NOMO-1 treated with DMSO at 0.1 percent for 48 hours (cell line): ENCODE data around the gene SNTB2.
A peak's percentile ranks its signal among the peaks of the same experiment; 100 is the strongest.
"Not testable (repeated sequence)": the region's sequence is repeated elsewhere in the genome, so short reads cannot be mapped to it uniquely, and the experiment has no call there.

Experiments used
- DNase-seq: peaks from one replicate; lab custom pipeline; 2025; ENCODE audit not compliant: unreplicated experiment; lab: John Stamatoyannopoulos, UW

The SNTB2 gene

DNA sequence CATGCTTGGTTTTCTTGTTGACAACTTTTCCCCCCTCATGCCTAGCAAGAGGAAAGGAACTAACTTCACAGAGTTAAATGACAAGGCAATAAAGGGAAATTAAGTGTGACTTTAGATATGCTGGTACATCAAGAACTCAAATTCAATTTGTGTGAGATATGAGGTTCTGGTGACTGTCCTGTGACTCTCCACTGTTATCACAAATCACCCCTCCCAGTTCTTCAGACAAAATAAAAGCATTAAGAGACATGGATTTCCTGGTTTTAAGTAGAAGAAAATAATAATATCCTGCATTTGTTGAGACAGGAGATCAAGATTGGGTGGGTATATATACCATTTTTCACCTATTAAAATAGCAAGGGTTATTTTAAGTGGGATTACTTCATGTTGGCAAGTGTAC lies 46.2 kb downstream of the SNTB2 start:
- no peak for DNase-seq

DNA sequence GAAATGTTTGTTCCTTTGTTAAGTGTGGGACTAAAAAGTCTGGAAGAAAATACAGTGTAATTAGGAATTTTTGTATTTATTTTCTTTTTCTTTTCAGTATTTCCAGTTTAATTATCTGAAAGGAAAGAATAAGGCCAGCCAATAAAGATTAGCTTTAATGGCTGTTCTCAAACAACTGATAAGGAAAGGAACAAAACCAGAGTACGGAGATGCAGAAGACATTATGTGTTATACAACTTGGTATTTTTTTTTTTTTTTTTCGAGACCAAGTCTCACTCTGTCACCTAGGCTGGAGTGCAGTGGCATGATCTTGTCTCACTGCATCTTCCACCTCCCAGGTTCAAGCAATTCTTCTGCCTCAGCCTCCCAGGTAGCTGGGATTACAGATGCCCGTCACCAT lies 47.5 kb downstream of the SNTB2 start:
- DNase-seq = no peak

DNA sequence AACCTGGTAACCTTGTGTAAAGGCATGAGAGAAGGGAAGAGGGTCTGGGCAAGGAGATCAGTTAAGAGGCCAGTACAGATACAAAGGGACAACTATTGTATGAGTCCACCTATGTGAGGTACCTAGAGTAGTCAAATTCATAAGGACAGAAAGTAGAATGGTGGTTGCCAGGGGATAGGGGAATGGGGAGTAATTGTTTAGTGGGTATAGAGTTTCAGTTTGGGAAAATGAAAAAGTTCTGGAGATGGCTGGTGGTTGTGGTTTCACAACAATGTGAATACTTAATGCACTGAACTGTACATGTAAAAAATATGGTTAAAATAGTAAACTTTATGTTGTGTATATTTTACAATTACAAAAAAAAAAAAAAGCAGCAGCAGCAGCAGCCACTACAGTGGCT lies 49.4 kb downstream of the SNTB2 start:
- DNase-seq = no peak

DNA sequence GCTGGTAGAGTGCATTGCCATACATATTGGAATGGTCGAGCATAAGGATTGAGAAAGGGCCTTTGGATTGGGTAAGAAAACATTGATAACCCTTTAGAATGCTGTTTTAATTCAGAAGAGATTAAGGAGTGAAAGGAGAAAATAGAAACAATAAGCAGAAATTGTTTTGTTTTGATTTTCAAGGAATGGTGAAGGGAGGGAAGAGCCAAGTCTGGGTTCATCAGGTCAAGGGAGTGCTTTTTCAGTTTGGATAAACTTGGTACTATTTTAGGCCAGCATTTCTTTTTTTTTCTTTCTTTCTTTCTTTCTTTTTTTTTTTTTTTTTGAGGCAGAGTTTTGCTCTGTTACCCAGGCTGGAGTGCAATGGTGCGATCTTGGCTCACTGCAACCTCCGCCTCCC lies 50.3 kb downstream of the SNTB2 start:
- DNase-seq = no peak

DNA sequence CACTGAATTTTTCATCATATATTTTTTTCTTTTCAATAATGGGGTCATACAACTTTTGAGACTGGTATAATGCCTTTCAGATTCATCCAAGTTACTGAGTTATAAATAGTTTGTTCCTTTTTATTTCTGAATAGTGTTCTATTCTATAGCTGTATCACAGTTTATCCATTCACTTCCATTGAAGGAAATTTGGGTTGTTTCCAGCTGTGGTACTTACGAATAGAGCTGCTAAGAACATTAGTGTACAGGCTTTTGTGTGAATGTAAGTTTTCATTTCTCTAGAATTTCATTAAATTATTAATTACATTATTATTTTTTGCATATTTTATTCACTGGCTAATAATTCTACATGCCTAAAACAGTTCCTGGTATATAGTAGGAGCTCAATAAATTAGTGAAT lies 52.9 kb downstream of the SNTB2 start:
- no peak for DNase-seq

DNA sequence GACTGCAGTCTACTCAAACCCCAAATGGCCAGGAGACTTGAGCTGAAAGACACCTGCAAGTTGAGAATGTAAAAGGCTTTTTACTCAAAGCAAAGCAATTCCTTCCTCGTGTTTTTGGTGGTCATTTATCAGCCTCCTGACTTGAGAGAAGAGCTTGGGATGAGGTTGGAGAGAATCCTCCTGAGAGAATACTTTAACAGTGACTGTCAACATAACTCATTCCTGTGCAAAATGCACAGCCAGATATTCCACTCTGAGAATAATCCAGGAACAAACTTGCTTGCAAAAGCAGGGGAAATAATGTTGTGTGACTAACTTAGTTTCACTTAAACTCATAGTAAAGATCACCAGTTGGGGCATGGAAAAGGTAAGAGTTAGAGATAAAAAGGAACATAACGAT lies 53.4 kb downstream of the SNTB2 start:
- no peak for DNase-seq

DNA sequence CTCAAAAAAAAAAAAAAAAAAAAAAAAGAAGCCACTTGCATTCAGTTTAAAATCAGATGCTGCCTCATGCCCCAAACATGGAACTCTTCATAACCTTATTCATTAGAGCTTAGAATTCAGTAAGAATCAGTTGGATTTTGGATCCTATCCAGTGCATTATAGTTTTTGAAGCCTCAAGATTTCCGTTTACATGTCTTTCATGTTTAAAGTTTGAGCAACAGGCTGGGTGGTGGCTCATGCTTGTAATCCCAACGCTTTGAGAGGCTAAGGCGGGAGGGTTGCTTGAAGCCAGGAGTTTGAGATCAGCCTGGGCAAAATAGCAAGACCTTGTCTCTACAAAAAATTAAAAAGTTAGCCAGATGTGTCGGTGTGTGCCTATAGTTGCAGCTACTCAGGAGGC lies 55.0 kb downstream of the SNTB2 start:
- no peak for DNase-seq

DNA sequence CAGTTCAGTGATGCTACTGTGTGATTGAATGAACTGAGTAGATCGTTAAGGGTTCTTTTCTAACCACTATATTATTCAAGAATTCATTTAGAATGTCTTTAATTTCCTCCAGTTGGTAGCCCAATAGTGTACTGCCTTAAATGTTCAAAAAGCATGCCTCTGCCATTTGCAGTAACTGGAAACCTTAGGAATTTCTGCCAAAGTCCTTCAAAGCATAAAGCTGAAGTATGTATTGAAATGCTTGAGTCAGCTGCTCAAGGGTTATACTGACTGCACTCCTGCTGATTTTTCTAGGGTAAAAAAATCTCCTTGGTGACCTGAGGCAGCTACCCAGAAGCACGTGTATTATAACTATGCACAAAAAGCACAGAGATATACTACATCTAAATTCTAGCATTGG lies 56.5 kb downstream of the SNTB2 start:
- no peak for DNase-seq

DNA sequence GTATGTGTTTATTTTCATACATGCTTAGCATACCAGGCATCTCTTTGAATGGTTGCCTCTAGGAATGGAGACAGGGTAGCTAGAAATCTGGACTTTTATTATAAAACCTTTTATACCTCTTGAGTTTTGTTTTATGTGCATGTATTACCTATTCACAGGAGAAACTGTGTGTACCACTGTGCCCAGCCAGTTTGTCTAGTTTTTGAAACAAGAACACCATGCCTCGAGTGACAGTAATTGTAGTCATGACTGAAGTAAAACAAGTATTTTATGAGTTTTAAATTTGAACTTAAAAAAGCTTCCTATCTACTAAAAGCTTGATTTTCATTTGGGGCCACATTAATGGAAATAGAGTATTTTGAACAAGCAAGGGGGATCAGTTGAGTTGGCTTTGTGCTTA lies 57.4 kb downstream of the SNTB2 start:
- no peak for DNase-seq

DNA sequence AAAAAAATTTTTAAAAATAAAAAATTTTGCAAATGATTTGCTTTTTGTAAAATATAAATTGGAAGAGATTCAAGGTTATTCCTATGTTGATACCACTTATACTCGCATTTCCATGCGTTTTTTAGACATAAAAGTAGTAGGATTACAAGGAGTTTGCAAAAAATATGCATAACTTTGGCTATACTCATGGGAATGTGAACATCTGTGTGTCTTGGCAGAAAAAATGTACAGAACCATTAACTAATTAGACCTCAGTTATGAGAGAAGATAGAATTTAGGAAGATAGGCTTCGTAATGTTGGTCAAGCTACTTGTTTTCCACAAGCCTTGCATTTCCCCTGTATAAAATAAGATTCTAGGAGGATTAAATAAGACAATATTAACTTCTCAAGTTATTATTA lies 63.1 kb downstream of the SNTB2 start:
- DNase-seq = no peak

DNA sequence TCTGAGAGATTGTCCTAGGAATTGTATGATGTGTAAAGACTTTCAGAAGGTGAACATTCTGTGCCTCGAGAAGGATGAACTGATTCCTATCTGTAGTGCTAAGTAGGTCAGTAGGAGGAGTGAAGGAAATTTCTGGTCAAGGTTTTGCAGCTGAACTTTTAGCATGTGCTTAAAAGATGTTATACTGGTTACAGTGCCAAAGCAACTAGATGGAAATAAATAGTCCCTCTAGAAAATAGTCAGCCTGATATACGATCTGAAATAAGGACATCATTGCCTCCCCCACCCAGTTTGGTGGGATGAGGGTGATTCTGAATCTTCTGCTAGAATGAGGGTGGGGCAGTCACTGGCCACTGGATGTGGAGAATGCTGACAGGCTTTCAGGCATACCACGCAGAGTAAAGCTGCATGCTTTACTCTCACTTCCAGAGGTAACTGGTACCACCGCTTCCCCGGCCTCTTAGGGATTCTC lies 66.9 kb downstream of the SNTB2 start:
- no peak for DNase-seq

DNA sequence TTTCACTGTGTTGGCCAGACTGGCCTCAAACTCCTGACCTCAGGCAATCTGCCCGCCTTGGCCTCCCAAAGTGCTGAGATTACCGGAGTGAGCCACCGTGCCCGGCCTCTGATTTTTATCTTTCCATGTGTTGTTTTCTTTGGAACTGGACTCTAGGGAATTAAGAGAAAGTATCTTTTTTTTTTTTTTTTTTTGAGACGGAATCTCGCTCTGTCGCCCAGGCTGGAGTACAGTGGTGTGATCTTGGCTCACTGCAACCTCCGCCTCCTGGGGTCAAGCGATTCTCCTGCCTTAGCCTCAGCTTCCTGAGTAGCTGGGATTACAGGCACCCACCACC lies 72.4 kb downstream of the SNTB2 start:
- DNase-seq = not testable (repeated sequence)

DNA sequence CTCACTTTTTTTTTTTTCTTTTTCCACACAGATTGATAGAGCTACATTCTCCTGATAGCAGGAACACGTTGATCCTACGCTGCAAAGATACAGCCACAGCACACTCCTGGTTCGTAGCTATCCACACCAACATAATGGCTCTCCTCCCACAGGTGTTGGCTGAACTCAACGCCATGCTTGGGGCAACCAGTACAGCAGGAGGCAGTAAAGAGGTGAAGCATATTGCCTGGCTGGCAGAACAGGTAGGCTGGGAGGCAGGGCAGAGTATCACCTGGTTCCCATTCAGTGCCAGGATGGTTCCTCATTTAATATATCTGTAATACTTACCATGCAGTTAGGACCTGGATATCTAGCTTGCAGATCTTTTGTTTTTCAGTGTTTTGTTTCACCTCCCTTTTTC lies 73.1 kb downstream of the SNTB2 start:
- no peak for DNase-seq

DNA sequence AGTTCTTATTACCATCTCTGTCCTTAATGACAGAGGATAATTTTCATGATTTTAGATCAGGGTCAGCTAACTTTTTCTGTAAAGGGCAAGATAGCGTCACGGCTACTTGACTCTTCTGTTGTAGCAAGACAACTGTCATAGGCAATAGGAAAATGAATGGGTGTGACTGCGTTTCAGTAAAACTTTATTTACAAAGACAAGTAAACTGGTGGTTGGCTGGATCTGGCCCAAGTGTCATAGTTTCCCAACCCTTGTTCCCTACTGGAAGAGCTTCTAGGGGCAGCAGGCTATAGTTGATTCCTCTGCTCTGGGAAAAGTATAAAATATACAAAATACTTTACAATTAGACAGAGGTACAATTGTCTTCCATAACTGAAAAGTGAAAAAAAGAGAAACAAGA lies 73.5 kb downstream of the SNTB2 start:
- DNase-seq = no peak

DNA sequence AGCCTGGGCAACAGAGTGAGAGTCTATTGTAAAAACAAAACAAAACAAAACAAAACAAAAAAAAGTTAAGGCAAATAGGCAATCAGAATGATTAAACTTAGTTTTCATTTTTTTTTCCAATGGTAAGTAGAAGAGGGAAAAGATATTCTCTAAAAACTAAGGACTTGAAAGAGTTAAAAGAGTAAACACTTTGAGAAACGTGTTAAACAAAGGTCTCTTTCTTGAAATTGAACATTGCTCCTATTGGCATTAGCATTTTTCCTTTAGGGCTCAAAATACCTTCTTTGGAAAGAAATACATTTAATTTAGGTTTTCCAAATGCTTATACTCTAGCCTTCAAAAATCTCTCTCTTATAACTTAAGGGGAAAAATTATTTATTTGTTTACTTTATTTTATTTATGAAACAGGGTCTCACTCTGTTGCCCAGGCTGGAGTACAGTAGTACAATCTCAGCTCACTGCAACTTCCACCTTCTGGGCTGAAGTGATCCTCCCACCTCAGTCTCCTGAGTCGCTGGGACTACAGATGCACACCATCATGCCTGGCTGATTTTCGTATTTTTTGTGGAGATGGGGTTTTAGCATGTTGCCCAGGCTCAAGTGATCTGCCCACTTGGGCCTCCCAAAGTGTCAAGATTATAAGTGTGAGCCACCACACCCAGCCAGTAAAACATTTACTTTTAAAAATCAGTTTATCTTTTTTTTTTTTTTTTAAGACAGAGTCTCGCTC lies 79.5 kb downstream of the SNTB2 start:
- DNase-seq = no peak

DNA sequence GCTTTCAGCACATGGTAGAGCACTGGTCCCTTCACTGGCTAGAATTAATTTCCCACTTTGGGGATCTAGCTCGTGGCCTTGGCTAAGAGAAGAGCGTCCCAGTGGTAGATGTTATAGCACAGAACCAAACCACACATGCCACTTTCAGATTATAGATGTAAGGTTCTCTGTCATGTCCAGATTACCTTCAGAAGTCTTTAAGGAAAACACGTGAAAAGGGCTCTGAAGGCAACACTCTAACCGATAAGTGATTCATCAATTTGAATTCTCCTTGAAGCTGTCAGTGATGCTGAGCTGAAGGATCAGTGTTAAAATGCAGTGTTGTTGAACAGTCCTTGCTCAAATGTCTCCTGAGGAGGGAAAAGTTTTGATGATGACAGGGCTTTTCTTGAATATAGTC lies 80.7 kb downstream of the SNTB2 start:
- DNase-seq = no peak

DNA sequence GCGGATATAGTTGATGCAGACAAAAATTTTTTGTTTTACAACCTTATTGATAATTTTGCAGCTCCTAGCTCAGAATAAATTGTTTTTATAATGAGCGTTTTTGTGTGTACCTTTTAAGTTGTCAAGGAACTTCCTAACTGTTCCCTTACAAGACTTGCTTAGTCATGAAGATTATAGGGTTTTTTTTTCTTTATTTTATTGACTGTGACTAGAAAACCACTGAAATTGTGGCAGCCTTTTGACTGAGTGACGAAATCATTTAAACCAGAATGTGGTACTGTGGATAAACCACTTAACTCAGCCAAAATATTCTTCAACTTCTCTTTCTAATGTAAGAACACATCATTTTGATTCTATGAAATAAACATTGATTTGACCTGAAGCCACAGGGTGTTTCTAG lies 83.4 kb downstream of the SNTB2 start:
- DNase-seq = peak; percentile 80

DNA sequence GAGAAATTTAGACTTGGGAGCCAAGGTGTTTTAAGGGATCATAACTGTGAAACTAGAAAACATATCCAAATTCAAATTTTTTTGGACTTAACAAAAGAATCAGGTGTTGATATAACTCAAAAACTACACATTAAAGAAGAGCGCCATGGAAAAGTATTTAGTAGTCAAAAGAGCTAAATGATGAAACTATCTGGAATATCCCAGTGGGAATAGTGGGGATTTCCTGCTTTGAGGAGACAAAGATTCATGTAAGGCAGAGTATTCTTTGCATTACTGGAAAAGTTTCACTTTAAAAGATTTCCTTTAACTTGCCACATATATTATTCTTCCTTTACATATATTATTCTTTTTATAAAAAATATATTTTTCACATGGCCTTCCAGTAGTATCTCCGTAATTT lies 83.9 kb downstream of the SNTB2 start:
- no peak for DNase-seq

DNA sequence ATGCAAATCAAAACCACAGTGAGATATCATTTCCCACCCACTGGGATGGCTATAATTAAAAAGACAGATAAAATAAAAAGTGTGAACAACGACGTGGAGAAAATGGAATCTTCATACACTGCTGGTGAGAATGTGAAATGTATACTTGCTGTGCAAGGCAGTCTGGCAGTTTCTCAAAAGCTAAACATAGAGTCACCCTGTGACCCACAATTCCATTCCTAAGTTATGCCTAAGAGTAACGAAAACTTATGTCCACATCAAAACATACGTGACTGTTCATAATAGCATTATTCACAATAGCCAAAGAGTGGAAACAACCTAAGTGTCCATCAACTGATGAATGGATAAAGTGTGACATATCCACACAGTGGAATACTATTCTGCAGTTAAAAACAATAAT lies 86.0 kb downstream of the SNTB2 start:
- no peak for DNase-seq

DNA sequence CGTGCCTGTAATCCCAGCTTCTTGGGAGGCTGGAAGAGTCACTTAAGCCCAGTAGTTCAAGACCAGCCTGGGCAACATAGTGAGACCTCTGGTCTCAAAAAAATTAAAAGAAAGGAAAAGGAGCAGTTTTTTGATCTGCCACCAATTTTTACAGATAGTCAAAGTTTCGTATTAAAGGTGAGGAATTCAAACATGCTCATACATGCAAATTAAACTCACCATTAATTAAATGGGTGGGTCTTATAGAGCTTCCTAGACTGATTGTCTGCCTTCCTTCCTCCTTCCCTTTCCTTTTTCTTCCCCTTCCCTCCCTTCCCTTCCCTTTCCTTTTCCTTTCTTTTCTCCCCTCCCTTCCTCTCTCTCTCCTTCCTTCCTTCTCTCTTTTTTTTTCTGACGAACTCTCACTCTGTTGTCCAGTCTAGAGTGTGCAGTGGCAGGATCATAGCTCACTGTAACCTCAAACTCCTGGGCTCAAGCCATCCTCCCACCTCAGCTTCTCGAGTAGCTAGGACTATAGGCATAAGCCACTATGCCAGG lies 87.8 kb downstream of the SNTB2 start:
- DNase-seq = no peak

DNA sequence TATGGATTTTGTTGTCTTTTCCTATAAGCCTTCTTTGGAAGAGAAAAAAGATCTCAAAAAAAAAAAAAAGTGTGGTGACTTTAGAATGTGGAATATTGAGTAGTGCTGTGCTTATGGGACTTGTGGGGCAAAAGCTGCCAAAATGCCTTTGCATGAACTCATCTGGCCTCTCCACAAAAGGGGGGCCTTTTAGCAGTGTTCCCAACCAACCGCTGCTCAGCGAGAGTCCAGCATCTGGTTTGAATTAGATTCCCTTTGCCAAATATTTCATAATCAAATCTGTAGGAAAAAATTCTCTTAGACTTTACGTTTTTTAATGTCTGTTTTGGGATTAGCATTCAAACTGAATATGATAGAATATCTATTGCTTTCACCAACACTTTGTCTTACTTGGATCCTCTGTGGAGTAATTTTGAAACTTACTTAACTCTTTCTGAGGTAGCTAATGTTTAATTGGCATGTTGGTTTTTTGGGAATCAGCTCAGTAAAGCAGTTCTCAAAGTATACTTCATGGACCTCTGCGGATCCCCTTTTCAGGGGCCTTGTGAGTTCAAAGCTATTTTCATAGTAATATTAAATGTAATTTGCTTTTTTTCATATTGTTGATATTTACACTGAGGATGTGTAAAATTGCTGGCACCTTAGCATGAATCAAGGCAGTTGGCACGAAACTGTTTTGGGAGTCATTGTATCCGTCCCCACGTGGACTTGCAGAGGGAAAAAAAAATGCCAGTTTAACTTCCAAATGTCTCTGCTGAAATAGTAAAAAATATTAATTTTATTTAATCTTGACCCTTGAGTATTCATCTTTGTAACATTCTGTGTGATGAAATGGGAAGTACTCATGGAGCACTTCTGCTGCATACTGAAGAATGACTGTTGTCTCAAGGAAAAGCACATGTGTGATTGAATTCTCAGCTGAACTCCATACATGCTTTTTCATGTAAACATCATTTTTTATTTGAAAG lies 89.5 kb downstream of the SNTB2 start:
- DNase-seq = no peak

DNA sequence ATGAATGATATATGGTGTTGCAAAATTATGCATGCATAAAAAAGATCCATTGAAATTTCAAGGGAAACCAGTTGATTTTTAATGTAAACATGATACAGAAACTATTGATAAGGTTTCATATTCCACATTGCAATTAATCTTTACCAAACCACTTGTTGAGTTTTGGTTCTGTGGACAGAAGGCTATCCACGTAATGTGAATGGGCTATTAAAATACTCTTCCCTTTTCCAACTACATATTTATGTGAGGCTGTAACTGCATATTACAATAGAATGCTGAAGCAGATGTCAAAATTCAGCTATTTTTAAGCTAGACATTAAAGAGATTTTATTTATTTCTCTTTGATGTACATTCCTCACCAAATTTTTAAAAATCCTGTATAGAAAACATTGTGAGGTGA lies 90.4 kb downstream of the SNTB2 start:
- DNase-seq = no peak
